C4-2B (cell line): ENCODE results near the gene CWC27.

Experiments used
- H3K27ac ChIP-seq: fragments of 450-650 bp; 2 replicates; pipeline ENCODE4 v1.5.1; 2017
- CTCF ChIP-seq: fragments of 450-650 bp; conservative IDR thresholded peaks from 2 replicates; pipeline ENCODE4 v1.5.1; 2017; ENCODE audit warnings: mild to moderate bottlenecking
- ZFX ChIP-seq: fragments of 450-650 bp; IDR thresholded peaks from 2 replicates; pipeline ENCODE4 v1.6.1; 2017

CWC27 gene

DNA sequence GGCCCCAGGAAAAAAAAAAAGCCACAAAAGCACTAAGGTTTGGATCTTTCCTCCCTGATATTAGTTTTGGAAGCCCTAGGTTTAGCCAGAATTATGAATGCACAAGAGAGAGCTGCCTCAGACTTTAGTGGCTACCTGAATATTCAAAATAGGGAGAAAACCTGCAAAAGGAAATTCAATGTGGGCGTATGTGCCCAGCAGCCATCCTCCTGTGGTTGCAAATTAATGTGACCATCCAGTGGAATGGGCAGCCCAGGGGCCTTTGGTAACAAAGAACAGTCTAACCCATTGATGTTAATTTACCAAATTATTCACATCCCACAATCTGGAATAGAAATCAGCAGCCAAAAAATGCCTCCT, 298.4 kb downstream of the CWC27 start:
- H3K27ac ChIP-seq, result no peak overlapping the region
- no peak for TF ChIP-seq ZFX
- no peak for TF ChIP-seq CTCF
